Epithelial cell of proximal tubule (primary cell): Measurements from ENCODE around the gene ENTPD2. TPM values are rescaled to one million over a fixed set of nuclear protein-coding genes. Genes with fewer than 3 reads are reported as not detected.

ENCODE experiments used
- DNase-seq: peaks from one replicate; pipeline ENCODE4 v3.0.0-alpha.2; 2011; ENCODE audit warnings: low read depth
- H3K4me3 ChIP-seq: 2 replicates; pipeline ENCODE4 v1.5.1; 2011; ENCODE audit warnings: low read depth, mild to moderate bottlenecking, low read length
- total RNA-seq: library from RNA; depleted of rRNA; stranded (reverse); fragments of >200 nt; gene quantifications from 2 replicates; pipeline ENCODE4 v1.2.3, GENCODE V29; 2015
- TF ChIP-seq, protein P1 (sequence below): conservative IDR thresholded peaks from 2 replicates; pipeline ENCODE4 v1.5.1; 2012; ENCODE audit warnings: low read depth, mild to moderate bottlenecking, low read length

ENTPD2 gene
- total RNA-seq, 1 donor from 2014 or later: not detected

GRCh38 chr9:137031904-137032640 is 21.8 kb downstream of the ENTPD2 start, which contains the start of gene FUT7:
FUT7 (minus strand) TSS chr9:137032088; CDS start chr9:137031991, 97 bp downstream.
- no peak for DNase-seq
- TF ChIP-seq, protein P1, sequence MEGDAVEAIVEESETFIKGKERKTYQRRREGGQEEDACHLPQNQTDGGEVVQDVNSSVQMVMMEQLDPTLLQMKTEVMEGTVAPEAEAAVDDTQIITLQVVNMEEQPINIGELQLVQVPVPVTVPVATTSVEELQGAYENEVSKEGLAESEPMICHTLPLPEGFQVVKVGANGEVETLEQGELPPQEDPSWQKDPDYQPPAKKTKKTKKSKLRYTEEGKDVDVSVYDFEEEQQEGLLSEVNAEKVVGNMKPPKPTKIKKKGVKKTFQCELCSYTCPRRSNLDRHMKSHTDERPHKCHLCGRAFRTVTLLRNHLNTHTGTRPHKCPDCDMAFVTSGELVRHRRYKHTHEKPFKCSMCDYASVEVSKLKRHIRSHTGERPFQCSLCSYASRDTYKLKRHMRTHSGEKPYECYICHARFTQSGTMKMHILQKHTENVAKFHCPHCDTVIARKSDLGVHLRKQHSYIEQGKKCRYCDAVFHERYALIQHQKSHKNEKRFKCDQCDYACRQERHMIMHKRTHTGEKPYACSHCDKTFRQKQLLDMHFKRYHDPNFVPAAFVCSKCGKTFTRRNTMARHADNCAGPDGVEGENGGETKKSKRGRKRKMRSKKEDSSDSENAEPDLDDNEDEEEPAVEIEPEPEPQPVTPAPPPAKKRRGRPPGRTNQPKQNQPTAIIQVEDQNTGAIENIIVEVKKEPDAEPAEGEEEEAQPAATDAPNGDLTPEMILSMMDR: no peak
- no peak within 1 kb of the TSS for H3K4me3 ChIP-seq

DNA sequence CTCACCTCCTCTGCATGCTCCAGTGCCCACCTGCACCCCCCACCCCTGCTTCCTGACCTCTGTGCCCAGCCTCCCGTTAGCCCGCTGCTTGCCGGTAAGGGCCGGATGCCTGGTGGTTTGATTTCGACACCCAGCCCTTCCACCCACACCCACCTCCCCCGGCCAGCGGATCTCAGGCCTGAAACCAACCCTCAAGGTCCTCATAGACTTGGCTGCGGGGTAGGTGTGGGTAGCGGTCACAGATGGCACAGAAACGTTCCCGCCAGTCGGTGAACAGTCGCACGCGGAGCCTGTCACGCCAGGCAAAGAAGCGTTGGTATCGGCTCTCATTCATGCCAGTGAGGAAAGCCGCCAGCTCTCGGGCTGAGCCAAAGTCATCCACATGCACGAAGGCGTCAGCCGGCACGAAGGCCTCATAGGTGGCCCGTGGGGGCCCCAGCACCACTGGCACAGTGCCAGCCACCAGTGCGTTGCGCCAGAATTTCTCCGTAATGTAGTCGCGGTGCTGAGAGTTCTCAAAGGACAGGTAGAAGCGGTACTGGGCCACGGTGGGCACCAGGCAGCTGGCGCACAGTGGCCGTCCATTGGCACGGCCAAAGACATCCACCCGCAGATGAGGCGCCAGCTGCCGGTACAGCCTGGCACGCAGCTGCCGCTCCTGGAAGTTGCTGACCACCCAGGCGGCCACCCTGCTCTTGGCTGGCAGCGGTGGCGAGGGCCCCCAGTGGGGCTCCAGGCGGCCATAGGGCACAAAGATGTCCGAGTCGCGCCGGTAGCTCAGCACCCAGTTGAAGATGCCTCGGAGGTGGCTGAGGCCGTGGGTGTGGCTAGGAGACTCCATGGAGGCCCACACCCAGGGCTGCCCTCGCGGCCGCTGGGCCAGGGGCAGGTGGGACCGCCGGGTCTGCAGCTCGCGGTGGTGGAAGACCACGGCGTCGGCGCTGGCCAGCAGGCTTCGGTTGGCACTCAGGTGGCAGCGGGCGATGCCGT is 23.0 kb downstream of the ENTPD2 start:
- TF ChIP-seq, protein P1: no peak
- DNase-seq: no peak
- no peak overlapping the region for H3K4me3 ChIP-seq

GRCh38 chr9:137030006-137030405 is 23.9 kb downstream of the ENTPD2 start:
- no peak for DNase-seq
- TF ChIP-seq, protein P1: no peak
- H3K4me3 ChIP-seq: no peak overlapping the region

GRCh38 chr9:137029058-137029936 is 24.6 kb downstream of the ENTPD2 start:
- DNase-seq: no peak
- TF ChIP-seq, protein P1: peak; percentile 92

GRCh38 chr9:137028263-137029057 is 25.4 kb downstream of the ENTPD2 start:
- no peak for DNase-seq
- peak overlapping the region; percentile 75 for H3K4me3 ChIP-seq
- TF ChIP-seq, protein P1: peak; percentile 53

More at GRCh38 chr9:137029058-137029936, 24.6 kb downstream of the ENTPD2 start:
- peak overlapping the region; percentile 75 for H3K4me3 ChIP-seq
